Measurements from ENCODE around the gene PHLDB2. TPM values are rescaled to one million over a fixed set of nuclear protein-coding genes. Genes with fewer than 3 reads are reported as not detected.

PHLDB2 gene
- polyA plus RNA-seq, 3 donors, result 77.7 to 105 (median 98.4) TPM

DNA sequence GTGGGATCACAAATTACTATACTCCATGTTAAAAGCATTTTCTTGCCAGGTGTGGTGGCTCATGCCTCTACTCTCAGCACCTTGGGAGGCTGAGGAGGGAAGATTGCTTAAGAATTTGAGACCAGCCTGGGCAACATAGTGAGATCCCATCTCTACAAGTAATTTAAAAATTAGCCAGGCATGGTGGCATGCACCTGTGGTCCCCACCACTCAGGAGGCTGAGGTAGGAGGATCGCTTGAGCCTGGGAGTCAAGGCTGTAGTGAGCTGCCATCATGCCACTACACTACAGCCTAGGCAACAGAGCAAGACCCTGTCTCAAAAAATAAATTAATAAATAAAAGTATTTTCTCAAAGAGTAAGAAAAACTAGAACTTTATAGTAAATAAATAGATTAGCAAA, 96.8 kb downstream of the PHLDB2 start:
- DNase-seq, result no peak

DNA sequence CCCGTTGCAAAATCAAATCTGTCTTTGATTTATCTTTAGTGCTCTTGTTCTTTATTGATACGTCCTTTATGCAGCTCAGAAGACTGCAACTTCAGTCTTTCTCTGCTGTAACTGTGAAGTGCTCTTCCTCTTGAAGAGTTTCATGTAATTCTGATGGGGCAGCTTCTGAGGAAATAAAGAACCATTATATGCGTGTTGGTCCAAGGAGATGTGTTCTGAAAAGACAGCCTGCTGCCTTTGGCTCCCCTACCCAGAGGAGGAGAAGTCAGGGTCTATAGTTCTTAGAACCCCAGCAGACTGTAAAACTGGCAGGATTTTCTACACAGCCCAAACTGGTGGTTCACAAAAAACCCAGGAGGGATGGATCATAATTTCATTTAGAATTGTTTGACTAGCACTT, 97.4 kb downstream of the PHLDB2 start:
- DNase-seq, result no peak

DNA sequence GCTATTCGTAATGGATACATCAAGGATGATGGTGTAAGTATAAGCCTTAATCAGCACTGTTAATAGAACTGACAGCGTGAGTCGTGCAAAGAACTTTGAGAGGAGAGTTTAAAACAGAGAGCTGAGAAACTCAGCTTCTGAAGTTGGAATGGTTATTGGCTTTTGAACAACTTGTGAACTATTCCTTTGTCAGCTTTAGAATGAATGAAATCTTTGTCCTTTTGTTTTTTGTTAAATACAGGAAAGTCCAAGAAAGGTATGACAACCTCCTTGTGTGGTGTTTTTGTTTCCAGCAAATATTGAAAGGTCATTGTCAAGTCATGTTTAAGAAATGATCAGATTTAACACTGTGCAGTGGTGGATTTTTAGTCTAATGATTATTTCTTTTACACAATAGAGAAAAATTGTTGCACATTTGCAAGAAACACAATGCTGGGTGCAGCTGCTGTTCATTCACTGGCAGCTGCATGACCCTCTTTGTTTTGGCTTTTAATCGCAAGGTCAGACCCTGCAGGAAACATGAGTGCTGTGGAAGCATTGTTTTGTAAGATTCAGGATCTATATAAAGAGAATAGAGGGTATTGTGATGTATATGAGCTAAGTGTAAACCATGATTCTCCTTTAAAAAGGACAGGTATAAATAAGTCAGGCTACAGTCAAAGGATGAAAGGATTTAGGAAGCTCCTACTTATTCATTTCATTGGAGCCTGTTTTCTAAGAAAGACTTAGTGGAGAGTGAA, 98.1 kb downstream of the PHLDB2 start:
- DNase-seq, result no peak

DNA sequence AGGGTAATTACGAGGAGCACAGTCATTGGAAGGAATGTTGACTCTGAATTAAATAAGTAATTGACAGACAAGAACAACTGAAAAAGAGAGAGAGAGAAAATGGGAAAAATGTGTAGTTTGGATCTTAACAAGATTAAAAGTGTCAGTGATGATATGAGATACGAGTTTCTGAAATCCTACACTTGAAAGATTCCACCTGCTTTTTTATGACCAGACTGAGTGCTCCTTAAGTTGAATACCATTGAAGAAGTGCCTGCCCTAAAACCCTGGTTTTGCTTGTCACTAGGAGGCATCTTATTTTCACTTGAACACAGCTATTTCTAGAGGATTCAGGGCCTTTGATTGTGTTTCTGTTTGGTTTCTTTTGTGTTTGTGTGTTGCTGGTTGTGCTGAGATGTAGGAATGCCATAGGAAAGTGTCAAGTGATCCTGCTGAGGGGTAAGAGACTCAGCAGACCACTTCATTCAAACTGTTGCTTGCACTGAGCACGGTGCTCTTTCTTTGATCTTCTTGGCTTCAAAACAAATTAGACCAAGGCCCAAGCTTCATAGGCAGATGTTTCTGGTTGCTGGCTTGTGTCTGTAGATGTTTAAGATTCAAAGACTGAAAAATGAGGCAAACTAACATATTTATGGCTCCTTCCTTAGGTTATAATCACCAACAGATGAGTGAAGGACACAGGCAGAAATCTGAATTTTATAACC, 102.5 kb downstream of the PHLDB2 start:
- DNase-seq, result peak; percentile 47

DNA sequence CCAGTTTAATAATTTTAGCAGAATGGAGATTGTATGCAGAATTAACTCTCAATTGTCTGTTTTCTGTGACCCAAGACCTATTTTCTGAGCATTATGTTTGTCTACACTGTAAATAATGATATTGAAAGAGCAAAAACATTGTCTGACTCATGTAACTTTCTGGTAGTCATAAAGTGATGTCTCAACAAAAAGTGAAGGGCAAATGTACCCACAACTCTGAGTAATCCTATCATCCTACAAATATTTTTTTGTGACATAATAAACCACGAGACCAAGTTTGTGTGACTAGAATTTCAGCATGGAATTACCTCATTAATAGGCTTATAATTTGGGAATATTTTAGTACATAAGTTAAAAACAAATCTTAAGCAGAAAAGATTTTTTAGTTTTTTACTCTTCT, 104.4 kb downstream of the PHLDB2 start:
- no peak for DNase-seq

DNA sequence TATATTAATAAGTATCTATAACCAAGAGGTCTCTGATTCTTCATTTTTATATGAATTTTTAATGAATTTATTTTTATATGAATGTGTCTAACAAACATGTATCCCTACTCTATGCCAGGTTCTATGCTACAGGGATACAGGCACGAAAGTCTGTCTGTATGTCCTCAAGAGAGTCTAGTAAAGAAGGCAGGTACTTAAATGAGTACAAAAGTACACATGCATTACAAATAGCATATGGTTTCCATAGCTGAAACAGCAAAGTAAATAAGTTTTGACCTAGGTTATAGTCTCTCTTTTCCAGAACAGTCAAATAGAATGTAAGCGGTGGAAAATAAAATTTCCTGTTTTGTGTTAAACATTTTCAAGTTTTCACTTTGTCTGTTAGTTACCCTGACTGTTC, 106.4 kb downstream of the PHLDB2 start:
- DNase-seq, result no peak

DNA sequence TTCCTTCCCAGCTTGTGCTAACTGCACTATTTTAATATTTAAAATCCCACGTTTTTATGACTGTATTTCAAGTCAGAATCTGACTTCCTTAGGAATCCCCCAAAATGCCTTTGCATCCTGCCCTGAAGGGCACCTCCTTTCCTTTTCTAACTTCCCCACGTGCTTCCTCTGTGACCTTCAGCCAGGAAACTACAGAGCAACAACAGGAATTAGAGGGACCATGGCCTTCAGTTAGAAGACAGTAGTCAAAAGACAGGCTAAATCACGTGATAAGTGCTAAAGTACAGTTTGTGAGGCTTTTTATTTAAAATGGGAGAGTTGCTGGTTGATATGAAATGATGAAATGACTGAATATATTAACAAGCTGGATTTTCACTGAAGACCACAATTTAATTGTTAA, 108.0 kb downstream of the PHLDB2 start:
- DNase-seq, result no peak

DNA sequence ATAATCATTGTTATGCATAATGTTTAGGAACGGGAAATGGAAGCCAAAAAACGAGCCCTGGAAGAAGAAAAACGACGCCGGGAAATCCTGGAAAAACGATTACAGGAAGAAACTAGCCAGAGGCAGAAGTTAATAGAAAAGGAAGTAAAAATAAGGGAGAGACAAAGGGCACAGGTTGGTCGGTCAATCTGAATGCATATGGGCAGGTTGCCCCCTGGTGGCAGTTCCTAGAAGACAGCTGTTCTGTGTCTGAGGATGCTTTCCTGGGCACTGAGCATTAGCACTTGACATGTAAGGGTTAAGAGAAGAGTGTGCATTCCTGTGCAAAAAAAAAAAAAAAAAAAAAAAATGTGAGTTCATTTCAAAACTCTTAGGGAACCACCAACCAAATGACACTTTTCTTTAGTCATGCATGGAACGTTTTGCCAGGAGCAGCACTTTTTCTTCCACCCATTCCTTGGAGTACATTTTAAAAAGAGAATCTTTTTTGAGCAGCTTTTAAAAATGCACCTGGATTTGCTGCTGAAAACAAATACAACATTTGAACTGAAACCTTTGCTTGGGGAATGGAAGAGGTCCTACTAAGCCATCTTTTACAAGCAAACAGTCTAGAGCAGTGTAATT, 108.7 kb downstream of the PHLDB2 start:
- peak; percentile 83 for DNase-seq

DNA sequence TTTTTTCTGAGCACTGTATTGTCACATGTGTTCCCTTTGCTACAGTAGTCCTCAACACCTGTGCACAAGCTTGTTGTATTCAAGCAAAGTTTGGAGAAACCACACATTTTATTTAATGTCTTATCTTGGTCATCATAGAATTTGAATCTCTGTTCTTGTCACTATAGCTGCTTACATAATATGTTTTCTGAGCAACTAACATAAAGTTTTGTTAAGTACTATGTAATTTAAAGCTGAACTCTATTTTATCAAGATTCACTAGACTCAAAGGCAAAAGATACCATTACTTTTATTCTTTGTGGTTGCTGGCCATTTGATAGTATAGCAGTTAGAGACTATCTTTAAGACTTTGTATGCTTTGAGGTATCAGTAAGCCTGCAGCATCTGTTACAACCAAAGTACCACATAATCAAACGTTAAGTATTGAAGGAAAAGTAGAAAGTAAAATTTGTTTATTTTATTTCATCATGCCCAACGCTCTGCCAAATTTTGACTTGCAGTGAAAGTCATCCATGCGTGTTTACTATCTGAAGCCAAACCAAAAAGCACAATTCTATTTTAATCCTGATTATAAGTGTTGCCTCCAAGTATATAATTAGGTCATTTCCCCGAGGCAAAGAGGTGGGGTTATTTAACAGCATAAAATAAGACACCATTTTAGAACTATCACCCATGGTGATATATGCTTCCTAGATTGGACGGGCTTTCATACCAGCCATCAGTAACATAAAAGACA, 109.4 kb downstream of the PHLDB2 start:
- no peak for DNase-seq

DNA sequence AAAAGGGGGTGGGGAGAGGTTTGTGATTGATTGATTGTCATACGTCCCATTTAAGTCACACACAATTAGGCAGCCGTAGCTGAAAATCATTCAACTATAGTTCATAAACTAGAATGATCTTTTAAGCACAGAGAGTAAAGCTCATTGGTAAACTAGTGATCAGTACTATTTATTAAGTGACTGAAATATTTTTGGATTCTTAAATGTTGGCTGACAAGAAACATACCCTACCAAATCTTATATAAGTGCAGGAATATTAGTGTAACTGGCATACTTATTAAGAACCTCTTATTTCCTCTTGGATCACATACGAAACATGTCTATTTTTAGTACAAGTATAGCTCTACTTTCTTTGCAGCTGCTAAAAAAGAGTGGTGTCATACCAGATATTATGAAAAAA, 111.3 kb downstream of the PHLDB2 start:
- no peak for DNase-seq

DNA sequence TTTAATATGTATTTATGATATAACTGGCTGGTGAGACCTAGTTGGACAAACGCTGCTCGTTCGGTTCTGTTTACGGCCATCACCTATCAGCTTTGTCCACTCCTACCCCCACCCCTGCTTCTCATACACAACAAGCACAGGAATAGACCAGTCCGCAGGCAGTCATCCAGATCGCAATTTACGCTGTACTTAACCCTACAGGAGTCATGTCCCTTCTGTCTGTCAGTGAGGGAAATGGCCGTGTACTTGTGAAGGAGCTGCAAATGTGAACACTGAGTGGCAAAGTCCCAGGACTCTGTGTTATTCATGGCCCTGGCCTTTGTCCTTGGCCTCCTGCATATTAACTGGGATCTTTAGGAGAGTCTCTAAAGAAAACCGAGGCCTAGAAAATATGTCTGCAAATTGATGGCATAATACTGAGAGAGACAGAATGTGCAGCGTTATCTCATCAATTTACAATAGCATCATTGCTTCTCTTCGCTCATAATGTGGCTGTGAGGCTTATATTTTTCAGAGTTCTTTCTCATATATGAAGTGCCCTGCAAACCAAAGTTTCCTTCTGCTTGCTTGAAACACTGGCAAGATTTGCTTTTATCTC, 112.6 kb downstream of the PHLDB2 start:
- DNase-seq, result peak; percentile 80

DNA sequence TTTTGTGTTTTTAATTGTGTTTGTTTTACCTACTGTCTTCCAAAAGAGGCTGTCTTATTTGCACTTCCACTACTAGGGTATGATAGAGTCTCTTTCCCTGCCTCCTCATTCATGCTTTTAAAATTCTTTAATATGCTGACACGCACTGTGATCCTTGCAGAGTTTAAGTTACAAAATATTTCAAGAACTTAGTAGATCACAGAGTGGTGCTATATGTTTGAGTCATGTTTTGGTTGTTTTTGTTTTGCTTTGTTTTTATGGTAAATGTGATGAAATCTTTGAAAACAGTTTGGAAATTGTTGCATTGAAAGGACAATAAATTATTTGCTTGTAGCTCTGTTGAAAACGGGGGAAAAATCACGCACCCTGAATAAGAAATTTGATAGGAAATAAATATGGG, 113.8 kb downstream of the PHLDB2 start:
- no peak for DNase-seq

DNA sequence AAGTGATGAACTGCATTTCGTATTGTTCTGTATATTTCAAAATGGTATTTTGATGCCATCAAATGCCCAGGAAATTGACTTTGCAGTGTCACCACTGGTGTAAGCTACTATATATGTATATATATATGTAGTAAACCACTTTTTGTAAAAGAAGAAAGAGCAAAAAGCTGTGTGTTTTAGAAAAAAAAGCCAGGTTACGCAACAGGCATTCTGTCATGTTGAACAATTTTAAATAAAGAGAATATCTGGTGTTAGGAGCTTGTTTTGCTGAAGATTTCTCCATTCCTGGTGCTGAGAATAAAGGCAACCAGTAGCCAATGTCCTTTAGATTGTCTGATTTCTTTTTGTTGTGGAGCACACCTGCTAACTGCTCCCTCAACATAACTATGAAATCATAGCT, 116.1 kb downstream of the PHLDB2 start:
- DNase-seq, result no peak

DNA sequence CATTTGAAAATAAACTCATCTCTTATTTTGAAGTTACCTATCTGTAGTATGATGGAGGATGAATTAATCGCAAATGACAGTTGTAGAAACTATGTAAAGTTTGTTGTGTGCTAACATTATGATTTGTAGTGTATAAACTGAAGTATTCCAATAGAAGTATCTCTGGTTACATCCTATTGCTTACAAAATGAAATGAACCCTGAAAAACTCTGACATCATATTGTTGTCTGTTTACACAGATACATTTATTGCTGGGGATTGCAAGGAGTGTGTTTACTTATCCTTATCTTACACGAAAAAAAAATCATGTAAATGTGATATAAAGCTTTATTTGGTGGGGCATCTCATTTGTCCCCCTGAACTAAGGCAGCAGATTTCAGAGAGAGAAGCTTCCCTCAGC, 117.2 kb downstream of the PHLDB2 start:
- DNase-seq, result no peak

DNA sequence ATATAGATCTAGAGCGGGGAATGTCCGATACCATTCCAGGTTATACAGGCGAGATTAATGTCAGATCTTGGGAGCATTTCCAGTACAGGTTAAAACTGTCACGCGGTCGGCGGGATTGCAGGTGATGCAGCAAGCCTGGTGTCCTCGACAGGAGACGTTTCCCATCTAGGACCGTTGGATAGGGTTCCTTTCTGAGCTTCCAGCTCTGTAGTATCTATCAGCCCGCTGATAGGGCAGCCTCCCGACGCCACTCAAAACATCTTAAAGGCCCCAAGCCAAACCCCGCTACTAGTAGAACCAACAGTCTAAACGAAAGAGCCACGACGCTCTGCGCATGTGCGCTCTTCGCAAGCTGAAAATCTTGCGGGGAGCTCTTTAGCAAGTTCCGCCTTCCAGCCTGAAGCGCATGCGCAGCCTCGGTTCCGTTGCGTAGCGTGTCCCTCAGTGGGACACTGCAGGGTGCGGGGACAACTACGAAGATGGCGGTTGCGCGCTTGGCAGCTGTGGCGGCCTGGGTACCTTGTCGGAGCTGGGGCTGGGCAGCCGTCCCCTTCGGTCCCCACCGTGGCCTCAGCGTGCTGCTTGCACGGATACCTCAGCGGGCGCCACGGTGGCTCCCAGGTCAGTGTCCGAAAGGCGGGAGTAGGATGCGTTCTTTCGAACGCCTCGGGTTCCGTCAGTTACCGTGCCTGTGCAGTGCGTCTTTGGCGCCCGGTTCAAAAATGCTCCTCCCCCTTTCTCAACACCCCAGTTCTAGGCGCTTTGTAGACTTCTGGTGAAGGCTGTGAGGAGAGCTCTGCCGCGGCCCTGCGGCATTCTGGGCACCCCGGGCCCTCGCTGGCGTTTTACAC, 119.7 kb downstream of the PHLDB2 start, which contains the start of gene ABHD10:
TSS of gene ABHD10 (plus strand) at position 444 of the 851 bp plus-strand sequence. CDS start at position 480, 36 bp downstream.
- DNase-seq, result peak; percentile 98

DNA sequence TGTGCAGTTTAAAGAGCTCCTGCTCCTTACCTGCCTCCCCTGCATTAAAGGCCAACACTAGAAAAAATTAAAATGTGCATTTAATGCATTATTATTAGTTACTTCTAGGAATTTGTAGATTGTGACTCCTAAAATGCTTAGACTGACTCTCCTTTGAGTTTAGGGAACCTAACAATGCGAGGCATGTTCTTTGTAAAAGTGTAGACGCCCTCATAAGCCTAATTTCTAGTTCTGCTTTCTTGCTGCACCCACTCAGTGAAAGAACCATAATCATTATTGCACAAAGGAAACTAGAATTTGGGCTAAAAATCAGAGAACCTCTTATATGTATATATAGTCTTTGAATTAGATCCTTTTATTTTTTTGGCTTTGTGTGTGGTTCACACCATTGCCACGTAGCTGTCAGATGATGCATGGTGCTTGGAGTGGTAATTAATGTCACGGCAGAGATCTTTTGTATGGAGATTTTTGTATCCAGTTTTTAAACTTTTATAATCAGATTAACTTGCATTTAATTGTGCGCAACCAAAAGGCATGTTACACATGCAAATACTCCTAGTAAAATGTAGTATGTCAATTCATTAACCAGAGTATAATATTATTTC, 120.5 kb downstream of the PHLDB2 start:
- no peak for DNase-seq

DNA sequence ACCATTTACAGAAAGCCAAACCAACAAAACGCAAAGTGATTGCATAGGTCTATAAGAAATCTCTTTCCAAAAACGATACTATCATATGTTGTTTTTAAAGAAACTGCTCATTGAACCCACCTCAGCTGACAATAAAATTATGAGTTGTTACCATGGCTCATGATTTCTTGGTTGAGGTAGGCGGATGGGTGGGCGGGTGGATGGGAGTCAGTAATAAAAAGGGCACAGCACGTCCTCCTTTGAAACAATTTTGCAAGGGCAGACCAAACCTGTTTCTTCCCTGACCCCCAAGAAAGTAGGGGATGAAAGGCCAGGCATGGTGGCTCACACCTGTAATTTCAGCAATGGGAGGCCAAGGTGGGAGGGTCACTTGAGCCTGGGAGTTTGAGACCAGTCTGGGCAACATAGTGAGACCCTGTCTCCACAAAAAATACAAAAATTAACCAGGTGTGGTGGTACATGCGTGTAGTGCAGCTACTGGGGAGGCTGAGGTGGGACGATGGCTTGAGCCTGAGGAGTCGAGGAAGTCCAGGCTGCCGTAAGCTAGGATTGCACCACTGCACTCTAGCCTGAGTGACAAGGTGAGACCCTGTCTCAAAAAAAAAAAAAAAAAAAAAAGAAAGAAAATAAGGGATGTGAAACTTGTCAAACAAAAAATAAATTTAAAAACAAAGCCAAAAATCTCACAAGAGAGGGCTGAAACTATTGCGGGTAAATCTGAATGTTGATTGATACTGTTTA, 121.8 kb downstream of the PHLDB2 start:
- DNase-seq, result no peak

DNA sequence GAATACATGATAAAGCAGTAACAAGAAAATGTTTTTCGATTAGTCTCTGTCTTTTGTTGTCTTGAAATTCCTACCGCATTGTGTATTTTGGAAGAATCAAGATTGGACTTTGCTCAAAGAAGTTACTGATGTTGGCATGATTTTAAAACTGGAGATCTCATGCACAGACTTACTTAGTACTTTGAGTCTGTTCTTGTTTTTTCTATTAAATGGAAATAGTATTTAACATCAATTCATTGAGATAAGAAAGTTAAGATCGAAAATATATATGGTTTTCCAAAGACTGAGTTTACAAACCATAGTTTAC, 122.3 kb downstream of the PHLDB2 start:
- DNase-seq, result no peak

DNA sequence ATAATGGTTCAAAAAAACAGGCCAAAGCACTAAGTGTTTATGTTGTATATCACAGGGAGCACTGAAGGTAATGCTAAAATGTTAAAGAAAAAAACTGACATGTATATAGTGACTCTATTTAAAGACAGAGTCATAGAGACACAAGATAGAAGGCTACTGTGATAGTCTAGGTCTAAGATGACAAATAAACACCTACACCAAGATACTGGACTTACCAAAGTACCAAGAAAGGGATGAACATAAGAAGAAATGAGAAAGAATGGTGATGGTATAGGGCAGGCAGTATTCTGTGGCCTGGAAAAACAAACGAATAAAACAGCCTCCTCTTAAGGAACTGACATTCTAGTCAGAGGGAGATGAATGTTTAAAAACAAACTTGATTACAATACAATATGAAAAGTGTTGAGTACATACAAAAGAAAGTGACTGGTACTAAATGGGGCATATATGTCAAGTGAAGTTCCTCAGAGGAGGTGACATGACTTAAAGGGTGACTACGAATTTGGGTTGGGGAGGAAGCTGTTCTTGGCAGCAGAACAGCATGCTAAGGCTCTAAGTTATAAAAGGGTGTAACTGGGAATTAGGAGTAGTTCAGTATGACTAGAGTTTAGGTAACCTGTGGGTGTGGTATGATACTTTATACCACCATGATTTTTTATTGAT, 125.7 kb downstream of the PHLDB2 start:
- DNase-seq, result no peak
